Smooth muscle cell (in vitro differentiated cells): ENCODE results near the gene RPL22L1. TPM values are rescaled to one million over a fixed set of nuclear protein-coding genes. Genes with fewer than 3 reads are reported as not detected.
"Not testable (repeated sequence)": the region's sequence is repeated elsewhere in the genome, so short reads cannot be mapped to it uniquely, and the experiment has no call there.

ENCODE experiments used
- DNase-seq: peaks from one replicate; lab custom pipeline; 2025; ENCODE audit not compliant: unreplicated experiment; lab: John Stamatoyannopoulos, UW
- H2AFZ ChIP-seq: fragments of 200-600 bp; sonication (generic); 2 replicates; pipeline ENCODE4 v1.6.0; 2016; ENCODE audit warnings: antibody characterized with exemption, low read depth, mild to moderate bottlenecking
- H3F3A ChIP-seq: fragments of 200-600 bp; sonication (generic); 2 replicates; pipeline ENCODE4 v1.6.0; 2017; ENCODE audit warnings: antibody characterized with exemption, low read depth
- H3K27ac ChIP-seq: fragments of 200-600 bp; sonication (generic); 2 replicates; pipeline ENCODE4 v1.5.1; 2016; ENCODE audit warnings: low read depth, mild to moderate bottlenecking
- H3K27me3 ChIP-seq: fragments of 200-600 bp; sonication (generic); 2 replicates; pipeline ENCODE4 v1.6.1; 2016; ENCODE audit warnings: low read depth, mild to moderate bottlenecking
- H3K36me3 ChIP-seq: fragments of 200-600 bp; sonication (generic); 2 replicates; pipeline ENCODE4 v1.5.1; 2016; ENCODE audit warnings: low read depth
- H3K4me1 ChIP-seq: fragments of 200-600 bp; sonication (generic); 2 replicates; pipeline ENCODE4 v1.5.1; 2016; ENCODE audit warnings: low read depth
- H3K4me2 ChIP-seq: fragments of 200-600 bp; sonication (generic); 2 replicates; pipeline ENCODE4 v1.6.0; 2016; ENCODE audit warnings: mild to moderate bottlenecking
- H3K4me3 ChIP-seq: fragments of 200-600 bp; sonication (generic); 2 replicates; pipeline ENCODE4 v1.5.1; 2016; ENCODE audit warnings: mild to moderate bottlenecking
- H3K79me2 ChIP-seq: fragments of 200-600 bp; sonication (generic); 2 replicates; pipeline ENCODE4 v1.6.0; 2016; ENCODE audit warnings: low read depth, mild to moderate bottlenecking
- H3K9ac ChIP-seq: fragments of 200-600 bp; sonication (generic); 2 replicates; pipeline ENCODE4 v1.6.0; 2016; ENCODE audit warnings: low read depth
- H3K9me3 ChIP-seq: fragments of 200-600 bp; sonication (generic); replicated peaks from 2 replicates; pipeline ENCODE4 v1.5.1; 2016; ENCODE audit warnings: low read depth
- H4K20me1 ChIP-seq: fragments of 200-600 bp; sonication (generic); 2 replicates; pipeline ENCODE4 v1.6.0; 2016; ENCODE audit warnings: low read depth
- CTCF ChIP-seq: fragments of 200-600 bp; sonication (generic); IDR thresholded peaks from 2 replicates; pipeline ENCODE4 v1.5.1; 2017; ENCODE audit warnings: borderline replicate concordance, mild to moderate bottlenecking, antibody characterized with exemption; ENCODE audit not compliant: insufficient read depth, poor library complexity, severe bottlenecking
- WGBS: methylation state at CpG from one replicate; pipeline ENCODE4 v1.1.7; 2016; ENCODE audit warnings: low lambda C conversion rate; 5-methylcytosine and 5-hydroxymethylcytosine counted together
- polyA plus RNA-seq: library from polyadenylated mRNA; unstranded; fragments of >200 nt; fragmentation: Nextera tagmentation; extraction: Ambion mirVana; gene quantifications from 2 replicates; pipeline ENCODE4 v1.2.1, GENCODE V29; 2016
- total RNA-seq: library from RNA; depleted of rRNA; stranded (reverse); fragments of >200 nt; gene quantifications from 2 replicates; pipeline ENCODE4 v1.2.3, GENCODE V29; 2014

Gene RPL22L1
- total and polyA plus RNA-seq, 2 experiments from 2014 or later, result 22.3 to 118 TPM

- Histone ChIP-seq H3K79me2 (no peaks in the 10 kb centered on the region), H3K27ac (no peak overlapping the region), H3F3A (no peaks in the 10 kb centered on the region), H3K27me3 (no peaks in the 10 kb centered on the region), H3K9ac (no peak overlapping the region), H3K4me3 (no peak overlapping the region), H3K4me2 (no peak overlapping the region), H3K9me3 (no peaks in the 10 kb centered on the region), H2AFZ (no peak overlapping the region), H3K4me1 (no peaks in the 10 kb centered on the region), H4K20me1 (no peaks in the 10 kb centered on the region), H3K36me3 (no peaks in the 10 kb centered on the region)
- no peak for DNase-seq
- no peak for TF ChIP-seq CTCF
These were observed 19.1 kb upstream of the RPL22L1 start for GRCh38 chr3:170889132-170889531.

GRCh38 chr3:170884109-170884930, 14.3 kb upstream of the RPL22L1 start:
- not testable (repeated sequence) for H3K27me3 ChIP-seq, DNase-seq, H4K20me1 ChIP-seq, H3K4me1 ChIP-seq, H3K9me3 ChIP-seq, H3K36me3 ChIP-seq, H3K4me3 ChIP-seq, H3K27ac ChIP-seq, H3F3A ChIP-seq, H3K9ac ChIP-seq, H2AFZ ChIP-seq, H3K79me2 ChIP-seq, H3K4me2 ChIP-seq
- 79% methylated on average over 24 of the region's 24 CpGs for WGBS

DNA sequence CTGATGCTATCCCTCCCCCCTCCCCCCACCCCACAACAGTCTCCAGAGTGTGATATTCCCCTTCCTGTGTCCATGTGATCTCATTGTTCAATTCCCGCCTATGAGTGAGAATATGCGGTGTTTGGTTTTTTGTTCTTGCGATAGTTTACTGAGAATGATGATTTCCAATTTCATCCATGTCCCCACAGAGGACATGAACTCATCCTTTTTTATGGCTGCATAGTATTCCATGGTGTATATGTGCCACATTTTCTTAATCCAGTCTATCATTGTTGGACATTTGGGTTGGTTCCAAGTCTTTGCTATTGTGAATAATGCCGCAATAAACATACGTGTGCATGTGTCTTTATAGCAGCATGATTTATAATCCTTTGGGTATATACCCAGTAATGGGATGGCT, 8.7 kb upstream of the RPL22L1 start:
- H3K27ac ChIP-seq, H3K36me3 ChIP-seq, H4K20me1 ChIP-seq, H3K9me3 ChIP-seq, H3K79me2 ChIP-seq, DNase-seq, H3K4me1 ChIP-seq, H3F3A ChIP-seq, H3K9ac ChIP-seq, H3K27me3 ChIP-seq, H2AFZ ChIP-seq, H3K4me2 ChIP-seq, H3K4me3 ChIP-seq: not testable (repeated sequence)
- 92% methylated on average over 3 of the region's 5 CpGs for WGBS

GRCh38 chr3:170877311-170877710, 7.3 kb upstream of the RPL22L1 start:
- not testable (repeated sequence) for H3K4me2 ChIP-seq, H2AFZ ChIP-seq, H3K36me3 ChIP-seq, H3K9me3 ChIP-seq, H3K27ac ChIP-seq, H3K27me3 ChIP-seq, DNase-seq, H3F3A ChIP-seq, H3K4me3 ChIP-seq, H3K79me2 ChIP-seq, H4K20me1 ChIP-seq, H3K4me1 ChIP-seq, H3K9ac ChIP-seq
- 98% methylated on average over 6 of the region's 6 CpGs for WGBS

DNA sequence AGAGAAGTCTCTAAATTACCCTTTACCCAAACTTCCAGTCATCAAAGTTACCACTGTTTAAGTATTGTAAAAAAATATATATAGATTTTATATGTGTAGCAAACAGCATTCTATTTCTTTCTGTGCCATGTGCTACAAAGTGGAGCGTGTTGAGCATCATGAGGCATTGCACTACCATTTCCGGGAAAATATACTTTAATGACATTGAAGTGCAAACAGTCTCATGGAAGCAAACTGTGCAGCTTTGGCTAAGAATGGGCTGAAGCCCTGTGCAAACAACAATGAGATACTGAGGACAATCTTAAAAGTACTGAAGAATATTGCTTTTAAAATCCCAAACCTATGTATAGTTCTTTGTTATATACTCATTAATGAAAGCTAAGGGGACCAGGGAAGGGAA, 6.5 kb upstream of the RPL22L1 start:
- Histone ChIP-seq H3K36me3 (no peaks in the 10 kb centered on the region), H3F3A (no peaks in the 10 kb centered on the region), H2AFZ (no peak overlapping the region), H3K79me2 (no peaks in the 10 kb centered on the region), H4K20me1 (no peaks in the 10 kb centered on the region), H3K9me3 (no peaks in the 10 kb centered on the region), H3K4me1 (no peaks in the 10 kb centered on the region), H3K27ac (no peak overlapping the region), H3K9ac (no peak overlapping the region), H3K4me3 (no peak overlapping the region), H3K27me3 (no peaks in the 10 kb centered on the region), H3K4me2 (no peak overlapping the region)
- DNase-seq, result no peak
- 93% methylated on average over 2 of the region's 2 CpGs for WGBS
- TF ChIP-seq CTCF, result no peak
